ENCODE data around the gene TCEANC2. TPM values are rescaled to one million over a fixed set of nuclear protein-coding genes. Genes with fewer than 3 reads are reported as not detected.

The TCEANC2 gene
- total and polyA plus RNA-seq, 2 experiments from 2014 or later: 6.0 to 6.3 TPM

- TF ChIP-seq POLR2AphosphoS5 (IDR thresholded peaks at IDR 0.05; ENCODE audit: low read depth) (no peak), EZH2 (IDR thresholded peaks at IDR 0.05; ENCODE audit: low read depth, unreplicated experiment) (no peak), REST (IDR thresholded peaks at IDR 0.05; ENCODE audit: unreplicated experiment) (no peak), ZNF462 (CRISPR knock-in tag; IDR thresholded peaks at IDR 0.05) (no peak), NANOG (IDR thresholded peaks at IDR 0.05; ENCODE audit: borderline replicate concordance) (no peak), STAT1 (IDR thresholded peaks at IDR 0.05; ENCODE audit: unreplicated experiment) (no peak), ZNF114 (CRISPR knock-in tag; IDR thresholded peaks at IDR 0.05) (no peak), CREB1 (CRISPR knock-in tag; IDR thresholded peaks at IDR 0.05; ENCODE audit: low read depth) (no peak), JUNB (IDR thresholded peaks at IDR 0.05; ENCODE audit: unreplicated experiment) (no peak), EZH2phosphoT487 (IDR thresholded peaks at IDR 0.05; ENCODE audit: unreplicated experiment) (no peak)
- TF ChIP-seq, protein P1, sequence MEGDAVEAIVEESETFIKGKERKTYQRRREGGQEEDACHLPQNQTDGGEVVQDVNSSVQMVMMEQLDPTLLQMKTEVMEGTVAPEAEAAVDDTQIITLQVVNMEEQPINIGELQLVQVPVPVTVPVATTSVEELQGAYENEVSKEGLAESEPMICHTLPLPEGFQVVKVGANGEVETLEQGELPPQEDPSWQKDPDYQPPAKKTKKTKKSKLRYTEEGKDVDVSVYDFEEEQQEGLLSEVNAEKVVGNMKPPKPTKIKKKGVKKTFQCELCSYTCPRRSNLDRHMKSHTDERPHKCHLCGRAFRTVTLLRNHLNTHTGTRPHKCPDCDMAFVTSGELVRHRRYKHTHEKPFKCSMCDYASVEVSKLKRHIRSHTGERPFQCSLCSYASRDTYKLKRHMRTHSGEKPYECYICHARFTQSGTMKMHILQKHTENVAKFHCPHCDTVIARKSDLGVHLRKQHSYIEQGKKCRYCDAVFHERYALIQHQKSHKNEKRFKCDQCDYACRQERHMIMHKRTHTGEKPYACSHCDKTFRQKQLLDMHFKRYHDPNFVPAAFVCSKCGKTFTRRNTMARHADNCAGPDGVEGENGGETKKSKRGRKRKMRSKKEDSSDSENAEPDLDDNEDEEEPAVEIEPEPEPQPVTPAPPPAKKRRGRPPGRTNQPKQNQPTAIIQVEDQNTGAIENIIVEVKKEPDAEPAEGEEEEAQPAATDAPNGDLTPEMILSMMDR (conservative IDR thresholded peaks at IDR 0.05; ENCODE audit: low read depth in 2 of 2): no peak
- Histone ChIP-seq H3K36me3 (ENCODE audit: insufficient read depth) (no peaks in the 10 kb centered on the region), H3K9me2 (ENCODE audit: insufficient read depth) (no peaks in the 10 kb centered on the region), H3K4me2 (no peak overlapping the region), H3K27ac (ENCODE audit: low read depth) (no peak overlapping the region), H3K79me2 (replicated peaks; ENCODE audit: insufficient read depth) (no peaks in the 10 kb centered on the region), H3K27me3 (ENCODE audit: insufficient read depth) (no peaks in the 10 kb centered on the region), H3K4me3 (no peak overlapping the region), H2AFZ (no peak overlapping the region), H4K20me1 (replicated peaks; ENCODE audit: insufficient read depth) (no peaks in the 10 kb centered on the region), H3K4me1 (ENCODE audit: insufficient read depth) (no peaks in the 10 kb centered on the region), H3F3A (replicated peaks; ENCODE audit: low read depth) (no peaks in the 10 kb centered on the region)
- Mint-ChIP-seq H3K27me3 (ENCODE audit: insufficient read depth, low read depth, poor library complexity) (no peaks in the 10 kb centered on the region), H3K27ac (no peak overlapping the region), H3K4me1 (no peaks in the 10 kb centered on the region; the same call in 2 of the 3 replicates), H3K36me3 (ENCODE audit: low read depth) (no peaks in the 10 kb centered on the region), H3K9me3 (no peaks in the 10 kb centered on the region; the same call in 2 of the 3 replicates), H3K4me3 (no peak overlapping the region)
- ATAC-seq (no peak), DNase-seq (ENCODE audit: low spot score) (no peak)
Observed at GRCh38 chr1:54112027-54112426, 58.6 kb downstream of the TCEANC2 start.
